Globus pallidus (tissue), 1 donor: ENCODE data around the gene SLC6A13.

Experiments used
- DNase-seq: peaks from one replicate; pipeline ENCODE4 v3.0.0-alpha.2; 2015; ENCODE audit warnings: low spot score

Gene SLC6A13

DNA sequence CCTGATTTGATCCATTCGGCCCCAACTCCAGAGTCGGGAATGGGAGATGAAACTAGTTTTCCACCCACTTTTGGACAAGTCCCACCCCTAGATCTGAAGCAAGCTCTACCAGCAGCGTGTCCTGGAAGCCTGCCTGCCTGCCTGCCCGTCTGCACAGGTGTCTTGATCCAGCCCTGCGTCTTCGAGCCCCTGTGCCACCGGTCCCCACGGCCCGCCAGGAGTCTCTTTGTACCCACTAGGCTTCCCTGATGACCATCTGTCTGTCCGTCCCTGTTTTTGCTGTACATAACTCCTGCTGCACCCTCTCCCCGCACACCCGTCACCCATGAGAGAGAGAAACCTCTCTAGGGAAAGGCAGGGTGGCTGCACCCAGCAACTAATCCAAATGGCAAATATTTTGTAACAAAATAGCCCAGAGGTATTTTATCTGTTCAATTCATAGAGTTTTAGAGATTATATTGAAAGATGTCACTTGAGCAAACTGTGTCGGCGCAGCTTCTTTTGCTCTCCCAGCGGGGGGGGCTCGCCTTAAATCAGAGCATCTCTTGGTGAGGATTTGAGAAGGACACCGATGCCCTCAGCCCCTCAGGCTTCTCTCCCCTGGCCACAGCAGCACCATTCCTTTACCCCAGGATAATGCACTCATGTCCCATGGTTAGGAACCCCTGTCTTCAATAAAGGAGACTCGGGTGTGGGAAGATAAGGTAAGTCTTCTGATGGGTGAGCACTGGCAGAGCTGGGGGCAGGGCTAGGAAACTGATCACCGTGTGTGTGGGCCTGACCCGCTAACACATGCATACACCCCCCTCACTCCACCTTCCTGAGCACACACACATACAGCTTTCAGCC is 84.4 kb downstream of the SLC6A13 start:
- no peak for DNase-seq

DNA sequence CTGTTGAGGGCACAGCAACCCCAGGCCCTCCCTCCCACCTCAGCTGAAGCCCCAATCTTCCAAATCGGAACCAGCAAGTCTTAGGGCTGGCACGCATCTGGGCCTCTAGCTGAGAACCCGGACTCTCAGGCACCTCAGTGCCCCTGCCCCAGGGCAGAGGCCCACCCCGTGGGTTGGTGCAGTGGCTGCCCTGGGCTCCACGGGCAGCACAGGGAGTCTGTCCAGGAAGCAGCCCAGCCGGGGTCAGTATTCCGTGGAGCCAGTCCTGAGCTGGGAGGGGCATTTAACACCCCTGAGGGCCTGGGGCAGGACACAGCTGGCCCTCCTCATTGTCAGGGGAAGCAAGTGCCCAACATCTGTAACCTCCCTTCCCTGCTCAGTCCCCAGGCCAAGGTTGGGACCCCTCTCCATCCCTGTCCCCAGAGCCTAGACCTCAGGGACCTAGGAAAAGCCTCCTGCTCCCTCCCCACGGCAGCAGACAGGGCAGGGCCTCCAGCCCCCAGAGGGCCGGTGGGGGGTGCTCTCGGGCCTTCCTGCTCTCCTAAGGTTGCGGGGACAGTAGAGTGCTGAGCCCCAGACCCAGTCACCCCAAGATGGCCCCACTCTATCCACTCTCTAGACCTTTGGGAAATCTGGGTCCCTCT is 85.2 kb downstream of the SLC6A13 start:
- no peak for DNase-seq

DNA sequence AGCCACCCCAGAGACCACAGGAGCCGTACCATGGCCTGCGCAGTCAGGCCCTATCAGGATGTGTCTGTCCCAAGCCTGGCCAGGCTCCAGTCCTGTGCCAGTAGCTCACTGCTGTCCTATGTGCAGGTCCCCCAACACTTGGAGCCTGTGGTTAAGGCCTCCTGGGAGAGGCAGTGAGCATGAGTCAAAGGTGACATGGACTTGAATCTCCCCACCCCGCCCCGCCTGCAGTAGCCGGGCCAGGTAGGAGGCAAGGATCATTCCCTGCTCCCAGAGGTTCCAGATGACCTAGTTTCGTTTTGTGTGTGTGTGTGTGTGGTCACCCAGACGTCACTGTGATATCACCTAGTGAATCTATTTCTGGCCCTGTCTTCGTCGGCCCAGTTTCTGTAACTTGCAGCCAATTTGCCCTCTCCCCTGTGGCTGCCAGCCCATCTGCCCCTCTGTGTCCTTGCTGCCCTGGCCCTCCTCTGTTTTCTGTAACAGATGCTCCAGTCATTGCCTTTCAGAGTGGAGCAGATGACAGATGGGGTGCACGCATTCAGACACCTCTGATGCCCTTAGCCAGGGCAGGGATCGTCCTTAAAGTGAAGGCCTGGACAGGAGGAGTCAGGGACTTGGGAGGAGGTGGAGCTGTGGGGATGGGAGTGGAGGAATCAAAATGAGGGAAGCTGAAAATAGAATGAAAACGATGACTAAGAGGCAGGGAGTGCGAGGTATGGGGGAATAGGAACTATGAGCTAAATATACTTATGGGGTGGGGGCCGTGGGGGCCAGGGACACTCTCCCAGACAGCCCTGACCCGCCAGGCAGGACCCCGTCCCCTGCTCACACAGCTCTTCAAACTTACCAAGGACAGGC is 86.1 kb downstream of the SLC6A13 start:
- DNase-seq, result no peak

DNA sequence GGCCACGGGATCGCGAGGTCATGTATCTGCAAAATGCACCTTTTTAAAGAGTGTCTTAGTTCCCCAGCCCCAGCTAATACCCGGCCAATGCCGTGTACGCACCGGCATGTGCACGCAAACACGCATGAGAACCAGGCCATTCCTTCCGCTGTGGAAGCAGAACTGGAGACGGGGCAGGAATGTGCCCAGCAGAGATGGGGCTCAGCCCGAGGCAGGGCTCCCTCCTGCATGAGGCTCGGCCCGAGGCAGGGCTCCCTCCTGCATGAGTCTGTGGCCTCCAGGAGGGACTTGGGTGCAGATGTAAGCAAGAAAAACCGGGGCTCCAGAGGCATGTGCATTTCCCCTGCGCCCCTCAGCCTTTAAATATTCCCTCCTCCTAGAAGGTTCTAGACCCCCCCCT is 86.9 kb downstream of the SLC6A13 start:
- no peak for DNase-seq

DNA sequence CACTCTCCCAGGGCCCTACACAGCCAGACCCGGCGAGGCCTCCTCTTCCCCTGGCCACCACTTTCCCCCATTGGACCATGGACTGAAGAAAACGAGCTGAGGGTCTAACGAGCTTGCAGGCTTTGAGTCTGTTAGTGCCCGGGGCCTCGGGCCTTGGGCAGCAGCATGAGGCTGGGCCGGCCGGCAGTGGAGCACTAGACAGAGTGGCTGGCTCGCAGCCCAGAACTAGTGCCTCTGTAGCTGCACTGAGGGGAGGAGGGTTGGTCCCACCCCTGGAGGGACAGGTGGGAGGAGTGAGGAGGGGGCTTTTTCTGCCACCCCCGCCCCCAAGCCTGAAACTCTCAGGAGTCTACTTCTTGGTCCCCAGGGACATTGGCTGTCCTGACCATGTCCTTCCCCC is 87.4 kb downstream of the SLC6A13 start:
- DNase-seq, result no peak

DNA sequence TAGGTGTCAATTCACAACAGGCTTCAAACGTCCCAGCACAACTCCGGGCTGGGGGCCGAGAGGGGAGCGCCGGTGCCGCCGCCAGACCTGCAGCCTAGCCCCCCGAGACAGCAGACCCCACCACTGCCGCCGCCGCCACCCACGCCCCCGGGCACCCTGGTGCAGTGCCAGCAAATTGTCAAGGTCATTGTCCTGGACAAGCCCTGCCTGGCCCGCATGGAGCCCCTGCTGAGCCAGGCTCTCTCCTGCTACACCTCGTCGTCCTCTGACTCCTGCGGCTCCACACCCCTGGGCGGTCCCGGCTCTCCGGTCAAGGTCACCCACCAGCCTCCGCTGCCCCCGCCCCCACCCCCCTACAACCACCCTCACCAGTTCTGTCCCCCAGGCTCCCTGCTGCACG is 88.0 kb downstream of the SLC6A13 start:
- DNase-seq, result no peak

DNA sequence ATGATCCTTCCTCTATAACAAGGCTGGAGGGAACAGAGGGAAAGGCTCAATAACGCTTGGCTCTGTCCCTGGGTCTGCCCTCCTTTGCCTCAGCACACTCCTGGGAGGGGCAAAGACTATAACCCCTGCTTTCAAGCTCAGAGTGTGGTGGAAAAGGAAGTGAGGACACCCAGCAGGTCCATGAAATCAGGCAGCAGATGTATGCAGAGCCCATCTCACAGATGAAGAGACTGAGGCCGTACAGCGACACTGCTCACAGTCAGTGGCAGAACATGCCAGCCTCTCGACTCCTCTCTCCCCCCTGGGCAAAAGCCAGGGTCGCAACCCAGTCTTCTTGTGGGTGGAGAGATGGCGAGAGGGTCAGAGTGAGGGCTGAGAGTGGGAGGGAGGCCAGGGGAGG is 88.5 kb downstream of the SLC6A13 start:
- no peak for DNase-seq

DNA sequence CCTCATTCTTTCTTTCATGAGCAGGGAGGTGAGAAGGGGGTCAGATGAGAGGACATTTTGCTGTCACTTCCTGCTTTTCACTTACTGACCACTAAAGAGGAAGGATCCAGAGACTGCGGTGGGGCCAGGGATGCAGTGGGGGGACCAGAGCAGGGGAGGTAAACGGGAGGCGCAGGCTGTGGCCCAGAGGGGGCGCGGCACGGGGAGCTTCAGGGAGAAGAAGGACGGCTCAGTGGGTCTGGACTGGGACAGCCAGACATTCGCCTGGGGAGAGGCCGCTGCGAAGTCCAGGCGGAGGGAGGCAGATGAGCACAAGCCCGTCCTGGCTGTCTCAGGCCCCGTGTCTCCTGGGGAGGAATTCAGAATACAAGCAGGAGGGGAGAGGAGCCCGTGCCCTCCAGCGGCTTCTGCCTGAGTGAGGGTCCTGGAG is 89.9 kb downstream of the SLC6A13 start:
- no peak for DNase-seq

DNA sequence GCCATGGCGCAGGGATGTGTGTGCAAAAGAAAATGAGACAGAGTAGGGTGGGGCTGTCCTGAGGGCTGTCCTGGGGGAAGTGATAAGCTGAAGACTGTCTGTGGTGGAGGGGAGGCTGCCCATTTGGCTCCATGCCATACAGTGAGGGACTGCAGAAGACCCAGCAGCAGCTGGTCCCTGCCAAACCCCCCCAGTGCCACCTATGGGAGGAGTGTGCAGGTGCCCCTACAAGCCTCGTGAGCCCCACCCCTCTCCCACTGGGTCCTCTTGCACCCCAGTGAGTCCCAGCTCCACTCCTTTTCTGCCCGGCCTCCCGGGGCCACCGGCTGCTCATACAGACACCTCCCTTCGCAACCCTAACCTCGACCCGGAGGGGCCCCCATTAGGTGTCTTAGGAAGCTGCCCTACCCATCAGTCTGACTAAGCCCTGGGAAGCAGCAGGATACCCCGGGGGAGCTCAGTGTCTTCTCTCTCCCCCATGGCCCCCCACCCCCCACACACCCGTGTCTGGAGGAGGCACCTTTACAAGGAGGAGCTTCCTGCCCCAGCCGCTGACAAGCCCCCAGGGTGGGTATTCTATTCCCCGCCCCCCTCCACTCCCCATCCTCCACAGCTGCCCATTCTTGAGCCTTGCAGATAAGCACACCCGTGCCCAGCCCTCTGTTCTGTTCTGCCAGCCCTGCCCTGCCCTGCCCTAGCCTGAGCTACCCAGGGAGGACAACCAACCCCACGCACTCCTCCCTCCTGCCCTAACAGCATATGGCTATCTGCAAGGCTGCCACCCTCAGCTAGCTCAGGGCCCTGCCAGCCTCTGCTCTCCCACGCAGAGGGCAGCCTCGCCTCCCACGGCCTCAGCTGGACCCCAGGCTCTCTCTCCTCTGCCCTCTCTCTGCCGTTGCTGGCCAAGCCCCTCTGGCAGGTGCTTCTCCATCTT is 90.6 kb downstream of the SLC6A13 start:
- no peak for DNase-seq

DNA sequence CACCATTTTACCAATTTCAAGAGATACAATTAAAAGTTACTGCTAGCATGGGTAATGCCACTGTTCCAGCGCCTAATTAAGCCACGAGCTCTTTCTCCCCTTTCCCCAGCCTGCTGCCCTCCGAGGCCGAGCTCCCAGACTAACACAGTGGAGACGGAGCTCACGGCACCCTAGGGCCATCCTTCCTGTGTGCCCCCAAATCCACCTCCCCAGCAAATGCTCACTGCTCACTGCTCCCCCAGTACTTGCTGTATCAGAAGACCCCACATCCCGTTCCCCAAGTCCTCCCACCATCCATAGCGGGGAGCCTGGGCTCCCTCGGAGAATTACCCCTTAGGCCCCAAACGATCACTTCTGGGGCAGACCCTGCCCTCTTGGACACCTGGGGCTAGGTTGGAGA is 91.4 kb downstream of the SLC6A13 start:
- no peak for DNase-seq
